Neural cell (in vitro differentiated cells): ENCODE results near the gene SCN8A. TPM values are rescaled to one million over a fixed set of nuclear protein-coding genes. Genes with fewer than 3 reads are reported as not detected.

Experiments
- H2AFZ ChIP-seq: fragments of 200-600, 300-800 bp; sonication (generic), shearing (Covaris generic); 2 replicates; pipeline ENCODE4 v1.6.0; 2014; ENCODE audit warnings: low read depth, mild to moderate bottlenecking, antibody characterized with exemption, low read length, moderate library complexity
- H3F3A ChIP-seq: fragments of 200-600 bp; shearing (Covaris generic); 2 replicates; pipeline ENCODE4 v1.6.1; 2016; ENCODE audit warnings: mild to moderate bottlenecking, moderate library complexity, mixed read lengths, antibody characterized with exemption, low read length; ENCODE audit not compliant: insufficient read depth, poor library complexity, severe bottlenecking
- H3K27ac ChIP-seq: fragments of 200-600, 300-800 bp; sonication (generic), shearing (Covaris generic); 2 replicates; pipeline ENCODE4 v1.5.1; 2014; ENCODE audit warnings: mild to moderate bottlenecking, low read length, moderate library complexity
- H3K27me3 ChIP-seq: fragments of 300-800, 200-600 bp; sonication (generic), shearing (Covaris generic); 2 replicates; pipeline ENCODE4 v1.6.0; 2014; ENCODE audit warnings: mild to moderate bottlenecking, low read depth, low read length, moderate library complexity; ENCODE audit not compliant: insufficient read depth
- H3K36me3 ChIP-seq: fragments of 300-800, 200-600 bp; sonication (generic), shearing (Covaris generic); 2 replicates; pipeline ENCODE4 v1.5.1; 2014; ENCODE audit warnings: mild to moderate bottlenecking, antibody characterized with exemption, low read length, moderate library complexity; ENCODE audit not compliant: insufficient read depth
- H3K4me2 ChIP-seq: fragments of 300-800, 200-600 bp; sonication (generic), shearing (Covaris generic); 2 replicates; pipeline ENCODE4 v1.6.0; 2014; ENCODE audit warnings: mild to moderate bottlenecking, low read length
- H3K4me3 ChIP-seq: fragments of 300-800, 200-600 bp; sonication (generic), shearing (Covaris generic); 2 replicates; pipeline ENCODE4 v1.5.1; 2014; ENCODE audit warnings: mild to moderate bottlenecking, low read length, moderate library complexity
- H3K79me2 ChIP-seq: fragments of 200-600 bp; shearing (Covaris generic); replicated peaks from 2 replicates; pipeline ENCODE4 v1.6.0; 2014; ENCODE audit warnings: mild to moderate bottlenecking, low read length, moderate library complexity; ENCODE audit not compliant: insufficient read depth
- H3K9ac ChIP-seq: fragments of 300-800, 200-600 bp; sonication (generic), shearing (Covaris generic); 2 replicates; pipeline ENCODE4 v1.6.1; 2016; ENCODE audit warnings: mild to moderate bottlenecking, low read length, mixed read lengths
- H3K9me2 ChIP-seq: fragments of 200-600 bp; shearing (Covaris generic); 2 replicates; pipeline ENCODE4 v1.6.1; 2016; ENCODE audit warnings: mild to moderate bottlenecking, low read length, mixed read lengths; ENCODE audit not compliant: insufficient read depth
- H3K9me3 ChIP-seq: fragments of 200-600, 300-800 bp; sonication (generic), shearing (Covaris generic); 2 replicates; pipeline ENCODE4 v1.6.1; 2016; ENCODE audit warnings: mild to moderate bottlenecking, mixed run types, low read length, moderate library complexity, mixed read lengths
- H4K20me1 ChIP-seq: fragments of 200-600 bp; shearing (Covaris generic); 2 replicates; pipeline ENCODE4 v1.6.1; 2016; ENCODE audit warnings: mild to moderate bottlenecking, mixed run types; ENCODE audit not compliant: insufficient read depth
- EP300 ChIP-seq: fragments of 450-650 bp; conservative IDR thresholded peaks from 2 replicates; pipeline ENCODE4 v1.6.1; 2014; ENCODE audit warnings: antibody characterized with exemption, mild to moderate bottlenecking, moderate library complexity; ENCODE audit not compliant: poor library complexity, severe bottlenecking
- EZH2 ChIP-seq: fragments of 200-600, 300-800 bp; shearing (Covaris generic), sonication (generic); IDR thresholded peaks from 2 replicates; pipeline ENCODE4 v1.6.1; 2014; ENCODE audit warnings: antibody characterized with exemption, low read length, borderline replicate concordance, mild to moderate bottlenecking; ENCODE audit not compliant: insufficient read depth, poor library complexity, severe bottlenecking
- MXI1 ChIP-seq: fragments of 450-650 bp; conservative IDR thresholded peaks from 2 replicates; pipeline ENCODE4 v1.6.1; 2014; ENCODE audit warnings: antibody characterized with exemption, mild to moderate bottlenecking; ENCODE audit not compliant: poor library complexity, severe bottlenecking
- POLR2AphosphoS5 ChIP-seq: IDR thresholded peaks from 2 replicates; pipeline ENCODE4 v1.6.1; 2012
- RAD21 ChIP-seq: fragments of 450-650 bp; conservative IDR thresholded peaks from 2 replicates; pipeline ENCODE4 v1.6.1; 2014; ENCODE audit warnings: antibody characterized with exemption, mild to moderate bottlenecking, moderate library complexity
- SMC3 ChIP-seq: fragments of 450-650 bp; conservative IDR thresholded peaks from 2 replicates; pipeline ENCODE4 v1.6.1; 2014; ENCODE audit warnings: antibody characterized with exemption, mild to moderate bottlenecking, moderate library complexity; ENCODE audit not compliant: poor library complexity
- TAF1 ChIP-seq: IDR thresholded peaks from 2 replicates; pipeline ENCODE4 v1.6.1; 2012; ENCODE audit warnings: low read depth
- polyA plus RNA-seq: library from polyadenylated mRNA; depleted of rRNA; stranded (reverse); fragments of >200 nt; gene quantifications from 2 replicates; pipeline ENCODE4 v1.2.3, GENCODE V29; 2014
- TF ChIP-seq, protein P1 (sequence below): fragments of 450-650 bp; IDR thresholded peaks from 2 replicates; pipeline ENCODE4 v1.5.1; 2014; ENCODE audit warnings: antibody characterized with exemption, mild to moderate bottlenecking, moderate library complexity; ENCODE audit not compliant: poor library complexity, severe bottlenecking
- TF ChIP-seq, protein P2 (sequence below): IDR thresholded peaks from 2 replicates; pipeline ENCODE4 v1.6.1; 2012; ENCODE audit warnings: borderline replicate concordance

The SCN8A gene
- polyA plus RNA-seq, 1 donor from 2014 or later = 14.2 TPM

DNA sequence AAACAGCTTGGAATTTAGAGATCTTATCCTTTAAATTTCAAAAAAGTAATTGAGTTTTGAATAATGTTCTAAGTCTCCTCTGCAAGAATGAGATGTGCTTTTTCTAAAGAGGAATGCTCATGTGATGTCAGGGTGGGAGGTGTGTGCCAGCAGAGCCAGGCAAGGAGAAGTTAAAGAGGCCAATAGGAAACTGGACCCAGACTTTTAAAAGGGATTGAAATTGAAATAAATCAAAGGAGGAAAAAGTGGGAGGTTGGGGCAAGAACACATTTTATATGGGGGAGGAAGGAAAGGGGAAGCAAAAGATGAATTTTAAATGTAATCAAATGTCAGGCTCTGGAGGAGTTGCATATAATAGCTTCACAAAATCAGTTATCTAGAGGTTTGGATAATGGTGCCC is 131.4 kb downstream of the SCN8A start:
- H3K27me3 ChIP-seq = no peaks in the 10 kb centered on the region
- H3K27ac ChIP-seq = no peak overlapping the region
- H3K4me2 ChIP-seq = no peak overlapping the region
- H3K9me3 ChIP-seq = no peaks in the 10 kb centered on the region
- no peak overlapping the region for H3K4me3 ChIP-seq
- no peak overlapping the region for H2AFZ ChIP-seq
- TF ChIP-seq SMC3 (no peak), TAF1 (no peak), POLR2AphosphoS5 (no peak), EP300 (no peak), RAD21 (no peak), EZH2 (no peak), MXI1 (no peak)
- TF ChIP-seq, protein P1, sequence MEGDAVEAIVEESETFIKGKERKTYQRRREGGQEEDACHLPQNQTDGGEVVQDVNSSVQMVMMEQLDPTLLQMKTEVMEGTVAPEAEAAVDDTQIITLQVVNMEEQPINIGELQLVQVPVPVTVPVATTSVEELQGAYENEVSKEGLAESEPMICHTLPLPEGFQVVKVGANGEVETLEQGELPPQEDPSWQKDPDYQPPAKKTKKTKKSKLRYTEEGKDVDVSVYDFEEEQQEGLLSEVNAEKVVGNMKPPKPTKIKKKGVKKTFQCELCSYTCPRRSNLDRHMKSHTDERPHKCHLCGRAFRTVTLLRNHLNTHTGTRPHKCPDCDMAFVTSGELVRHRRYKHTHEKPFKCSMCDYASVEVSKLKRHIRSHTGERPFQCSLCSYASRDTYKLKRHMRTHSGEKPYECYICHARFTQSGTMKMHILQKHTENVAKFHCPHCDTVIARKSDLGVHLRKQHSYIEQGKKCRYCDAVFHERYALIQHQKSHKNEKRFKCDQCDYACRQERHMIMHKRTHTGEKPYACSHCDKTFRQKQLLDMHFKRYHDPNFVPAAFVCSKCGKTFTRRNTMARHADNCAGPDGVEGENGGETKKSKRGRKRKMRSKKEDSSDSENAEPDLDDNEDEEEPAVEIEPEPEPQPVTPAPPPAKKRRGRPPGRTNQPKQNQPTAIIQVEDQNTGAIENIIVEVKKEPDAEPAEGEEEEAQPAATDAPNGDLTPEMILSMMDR = no peak
- TF ChIP-seq, protein P2, sequence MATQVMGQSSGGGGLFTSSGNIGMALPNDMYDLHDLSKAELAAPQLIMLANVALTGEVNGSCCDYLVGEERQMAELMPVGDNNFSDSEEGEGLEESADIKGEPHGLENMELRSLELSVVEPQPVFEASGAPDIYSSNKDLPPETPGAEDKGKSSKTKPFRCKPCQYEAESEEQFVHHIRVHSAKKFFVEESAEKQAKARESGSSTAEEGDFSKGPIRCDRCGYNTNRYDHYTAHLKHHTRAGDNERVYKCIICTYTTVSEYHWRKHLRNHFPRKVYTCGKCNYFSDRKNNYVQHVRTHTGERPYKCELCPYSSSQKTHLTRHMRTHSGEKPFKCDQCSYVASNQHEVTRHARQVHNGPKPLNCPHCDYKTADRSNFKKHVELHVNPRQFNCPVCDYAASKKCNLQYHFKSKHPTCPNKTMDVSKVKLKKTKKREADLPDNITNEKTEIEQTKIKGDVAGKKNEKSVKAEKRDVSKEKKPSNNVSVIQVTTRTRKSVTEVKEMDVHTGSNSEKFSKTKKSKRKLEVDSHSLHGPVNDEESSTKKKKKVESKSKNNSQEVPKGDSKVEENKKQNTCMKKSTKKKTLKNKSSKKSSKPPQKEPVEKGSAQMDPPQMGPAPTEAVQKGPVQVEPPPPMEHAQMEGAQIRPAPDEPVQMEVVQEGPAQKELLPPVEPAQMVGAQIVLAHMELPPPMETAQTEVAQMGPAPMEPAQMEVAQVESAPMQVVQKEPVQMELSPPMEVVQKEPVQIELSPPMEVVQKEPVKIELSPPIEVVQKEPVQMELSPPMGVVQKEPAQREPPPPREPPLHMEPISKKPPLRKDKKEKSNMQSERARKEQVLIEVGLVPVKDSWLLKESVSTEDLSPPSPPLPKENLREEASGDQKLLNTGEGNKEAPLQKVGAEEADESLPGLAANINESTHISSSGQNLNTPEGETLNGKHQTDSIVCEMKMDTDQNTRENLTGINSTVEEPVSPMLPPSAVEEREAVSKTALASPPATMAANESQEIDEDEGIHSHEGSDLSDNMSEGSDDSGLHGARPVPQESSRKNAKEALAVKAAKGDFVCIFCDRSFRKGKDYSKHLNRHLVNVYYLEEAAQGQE = no peak
- H3K36me3 ChIP-seq = no peaks in the 10 kb centered on the region
- H3K9ac ChIP-seq = no peak overlapping the region
- H3K9me2 ChIP-seq = no peaks in the 10 kb centered on the region
- H3K79me2 ChIP-seq = no peaks in the 10 kb centered on the region
- H3F3A ChIP-seq = no peaks in the 10 kb centered on the region
- no peaks in the 10 kb centered on the region for H4K20me1 ChIP-seq

DNA sequence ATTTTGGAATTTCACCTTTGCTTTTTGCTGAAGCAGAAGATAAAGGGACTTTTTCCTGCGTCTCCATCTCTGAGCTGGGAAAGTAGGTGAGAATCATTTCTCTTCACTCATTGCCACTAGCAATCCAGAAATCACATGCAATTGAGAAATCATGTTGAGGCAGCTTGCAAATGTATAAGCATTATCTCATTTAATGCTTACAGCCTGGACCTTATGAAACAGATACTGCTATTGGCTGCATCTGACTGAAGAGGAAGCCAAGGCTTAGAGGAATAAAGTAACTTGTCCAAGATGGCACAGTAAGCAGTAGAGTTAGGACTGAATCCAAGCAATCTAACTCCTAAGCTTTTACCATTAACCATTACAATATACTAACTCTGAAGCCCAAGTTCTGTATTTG is 135.1 kb downstream of the SCN8A start:
- TF ChIP-seq EP300 (no peak), POLR2AphosphoS5 (no peak), SMC3 (no peak), RAD21 (no peak), TAF1 (no peak), MXI1 (no peak), EZH2 (no peak)
- TF ChIP-seq, protein P1 = no peak
- TF ChIP-seq, protein P2 = no peak
- no peak overlapping the region for H3K9ac ChIP-seq
- no peaks in the 10 kb centered on the region for H3K36me3 ChIP-seq
- H3K9me3 ChIP-seq = no peaks in the 10 kb centered on the region
- H3K4me3 ChIP-seq = no peak overlapping the region
- no peak overlapping the region for H3K4me2 ChIP-seq
- no peaks in the 10 kb centered on the region for H4K20me1 ChIP-seq
- no peak overlapping the region for H3K27ac ChIP-seq
- H3K79me2 ChIP-seq = no peaks in the 10 kb centered on the region
- H3K9me2 ChIP-seq = no peaks in the 10 kb centered on the region
- no peaks in the 10 kb centered on the region for H3F3A ChIP-seq
- no peaks in the 10 kb centered on the region for H3K27me3 ChIP-seq
- no peak overlapping the region for H2AFZ ChIP-seq
